Testis (tissue), 3 donors: ENCODE data around the gene SLC25A6. TPM values are rescaled to one million over a fixed set of nuclear protein-coding genes. Genes with fewer than 3 reads are reported as not detected.
A peak's percentile ranks its signal among the peaks of the same experiment; 100 is the strongest.

ENCODE experiments used
- DNase-seq: peaks from one replicate; pipeline ENCODE4 v3.0.0-alpha.2; 2019
- H3K27ac ChIP-seq, 2 donors: fragments of 200-600 bp; sonication (generic); one replicate each; pipeline ENCODE4 v1.5.1; 2019
- H3K27me3 ChIP-seq: fragments of 200-600 bp; sonication (generic); one replicate; pipeline ENCODE4 v1.5.1; 2019
- H3K36me3 ChIP-seq: fragments of 200-600 bp; sonication (generic); one replicate; pipeline ENCODE4 v1.5.1; 2017; ENCODE audit warnings: low read depth; ENCODE audit errors: missing control alignments
- H3K4me1 ChIP-seq: fragments of 200-600 bp; sonication (generic); one replicate; pipeline ENCODE4 v1.5.1; 2019
- H3K4me3 ChIP-seq, 2 donors: fragments of 200-600 bp; sonication (generic); one replicate each; pipeline ENCODE4 v1.5.1; 2017 to 2019
- H3K9me3 ChIP-seq: fragments of 200-600 bp; sonication (generic); one replicate; pipeline ENCODE4 v1.5.1; 2017
- POLR2A ChIP-seq: fragments of 450-650 bp; IDR thresholded peaks from one replicate; pipeline ENCODE4 v1.6.1; 2017; ENCODE audit warnings: antibody characterized with exemption, mild to moderate bottlenecking, moderate library complexity
- WGBS, 2 donors: methylation state at CpG; one replicate each; pipeline ENCODE4 v1.1.5; 2018; 5-methylcytosine and 5-hydroxymethylcytosine counted together
- intact Hi-C: fragments of 100-400 bp; cut with DNase I; formaldehyde crosslinking; loops from one replicate; pipeline ENCODE4 v1.15.1; 2023; ENCODE audit warnings: low total_unique reads
- polyA plus RNA-seq: library from polyadenylated mRNA; stranded (reverse); fragments of 350-450 nt; fragmentation: Illumina TruSeq; extraction: RNeasy Lipid Tissue Mini Kit (QIAGEN cat#74804); gene quantifications from one replicate; pipeline ENCODE4 v1.2.3, GENCODE V29; 2014; ENCODE audit warnings: low read depth, low replicate concordance; ENCODE audit not compliant: insufficient read depth
- total RNA-seq, 2 donors: library from RNA; depleted of rRNA; stranded (reverse); fragments of >200 nt; gene quantifications; one replicate each; pipeline ENCODE4 v1.2.3, GENCODE V29; 2016
- TF ChIP-seq, protein P1 (sequence below), 3 experiments: fragments of 450-650 bp in 2 of 3; fragments of 200-600 bp in 1 of 3; sonication (generic) in 1 of 3; IDR thresholded peaks; one replicate each; pipeline ENCODE4 v1.5.1; 2016 to 2019; ENCODE audit warnings: antibody characterized with exemption in 3 of 3, mild to moderate bottlenecking in 2 of 3, moderate library complexity in 1 of 3

The SLC25A6 gene
- total and polyA plus RNA-seq, 3 donors from 2014 or later, result 157 to 293 (median 171) TPM

DNA sequence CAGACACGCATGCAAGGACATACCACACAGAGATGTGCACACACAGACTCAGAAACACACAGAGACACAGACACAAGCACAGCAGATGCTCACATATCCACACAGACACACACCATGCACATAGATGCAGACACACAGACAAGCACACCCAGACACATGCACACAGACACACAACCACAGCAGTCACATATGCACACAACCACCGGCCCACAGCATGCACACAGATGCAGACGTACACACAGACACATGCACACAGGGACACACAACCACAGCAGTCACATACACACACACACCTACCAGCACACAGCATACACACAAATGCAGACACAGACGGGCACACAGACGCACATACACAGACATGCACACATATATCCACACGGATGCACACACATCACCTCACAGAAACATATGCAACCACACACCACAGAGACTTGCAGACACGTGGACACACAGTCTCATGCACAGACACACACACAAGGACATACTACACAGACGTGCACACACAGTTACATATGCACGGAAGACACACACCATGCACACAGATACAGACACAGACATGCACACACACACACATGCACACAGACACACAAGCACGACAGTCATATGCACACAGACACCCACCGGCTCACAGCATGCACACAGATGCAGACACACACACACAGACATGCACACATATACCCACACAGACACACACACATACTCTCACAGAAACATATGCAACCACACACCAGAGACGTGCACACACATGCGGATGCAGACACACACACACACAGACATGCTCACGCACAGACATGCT is 25.2 kb upstream of the SLC25A6 start:
- Histone ChIP-seq H3K9me3 (no peaks in the 10 kb centered on the region), H3K36me3 (no peaks in the 10 kb centered on the region), H3K4me1 (no peaks in the 10 kb centered on the region), H3K27ac (no peak overlapping the region), H3K4me3 (no peak overlapping the region), H3K27me3 (no peaks in the 10 kb centered on the region)
- DNase-seq, result no peak
- TF ChIP-seq POLR2A, result no peak
- TF ChIP-seq, protein P1, sequence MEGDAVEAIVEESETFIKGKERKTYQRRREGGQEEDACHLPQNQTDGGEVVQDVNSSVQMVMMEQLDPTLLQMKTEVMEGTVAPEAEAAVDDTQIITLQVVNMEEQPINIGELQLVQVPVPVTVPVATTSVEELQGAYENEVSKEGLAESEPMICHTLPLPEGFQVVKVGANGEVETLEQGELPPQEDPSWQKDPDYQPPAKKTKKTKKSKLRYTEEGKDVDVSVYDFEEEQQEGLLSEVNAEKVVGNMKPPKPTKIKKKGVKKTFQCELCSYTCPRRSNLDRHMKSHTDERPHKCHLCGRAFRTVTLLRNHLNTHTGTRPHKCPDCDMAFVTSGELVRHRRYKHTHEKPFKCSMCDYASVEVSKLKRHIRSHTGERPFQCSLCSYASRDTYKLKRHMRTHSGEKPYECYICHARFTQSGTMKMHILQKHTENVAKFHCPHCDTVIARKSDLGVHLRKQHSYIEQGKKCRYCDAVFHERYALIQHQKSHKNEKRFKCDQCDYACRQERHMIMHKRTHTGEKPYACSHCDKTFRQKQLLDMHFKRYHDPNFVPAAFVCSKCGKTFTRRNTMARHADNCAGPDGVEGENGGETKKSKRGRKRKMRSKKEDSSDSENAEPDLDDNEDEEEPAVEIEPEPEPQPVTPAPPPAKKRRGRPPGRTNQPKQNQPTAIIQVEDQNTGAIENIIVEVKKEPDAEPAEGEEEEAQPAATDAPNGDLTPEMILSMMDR (IDR thresholded peaks at IDR 0.05), result no peak
- WGBS, 2 donors, result 66 to 75% methylated on average over 13 of the region's 14 CpGs
- intact Hi-C loops, result no loop called here

DNA sequence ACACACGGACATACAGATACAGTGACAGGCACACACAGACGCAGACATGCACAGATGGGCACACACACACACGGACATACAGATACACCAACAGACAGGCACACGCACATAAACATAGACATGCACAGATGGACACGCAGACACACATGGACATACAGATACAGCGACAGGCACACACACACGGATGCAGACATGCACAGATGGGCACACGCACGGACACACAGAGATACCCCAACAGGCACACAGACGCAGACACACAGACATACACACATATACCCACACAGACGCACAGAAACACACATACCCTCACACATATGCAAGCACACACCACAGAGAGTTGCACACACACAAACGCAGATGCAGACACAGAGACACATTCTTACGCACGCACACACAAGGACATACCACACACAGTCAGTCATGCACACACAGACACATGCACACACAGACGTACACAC is 24.4 kb upstream of the SLC25A6 start:
- Histone ChIP-seq H3K27me3 (no peaks in the 10 kb centered on the region), H3K27ac (no peak overlapping the region), H3K36me3 (no peaks in the 10 kb centered on the region), H3K9me3 (no peaks in the 10 kb centered on the region), H3K4me3 (no peak overlapping the region), H3K4me1 (no peaks in the 10 kb centered on the region)
- TF ChIP-seq, protein P1 (IDR thresholded peaks at IDR 0.05), result no peak
- TF ChIP-seq POLR2A, result no peak
- intact Hi-C loops, result no loop called here
- no peak for DNase-seq
- 58 to 59% methylated on average over 10 to 15 of the region's 15 CpGs for WGBS, 2 donors

DNA sequence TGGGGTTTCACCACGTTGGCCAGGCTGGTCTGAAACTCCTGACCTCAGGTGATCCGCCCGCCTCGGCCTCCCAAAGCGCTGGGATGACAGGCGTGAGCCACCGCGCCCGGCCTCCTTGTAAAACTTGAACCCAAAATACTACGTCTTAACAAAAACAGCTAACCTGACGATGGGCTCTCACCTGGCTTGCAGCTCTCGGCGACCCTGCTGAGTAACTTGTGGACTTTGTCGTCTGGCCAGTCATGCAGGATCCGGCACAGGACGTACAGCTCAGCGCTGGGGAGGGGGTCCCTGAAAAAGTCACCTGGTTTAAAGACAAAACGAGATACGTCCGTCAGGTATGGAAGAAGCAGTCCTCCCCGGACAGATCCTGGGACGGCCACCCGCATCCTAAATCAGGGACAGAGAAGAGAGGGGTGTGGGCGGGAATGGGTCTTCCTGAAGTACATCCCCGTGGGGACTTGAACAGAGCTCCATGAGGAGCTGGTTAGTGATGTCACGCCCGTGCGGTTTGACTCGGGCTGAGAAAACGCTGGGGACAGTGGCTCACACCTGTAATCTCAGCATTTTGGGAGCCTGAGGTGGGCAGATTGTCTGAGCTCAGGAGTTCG is 20.7 kb upstream of the SLC25A6 start:
- intact Hi-C loops, result no loop called here
- Histone ChIP-seq H3K36me3 (no peaks in the 10 kb centered on the region), H3K9me3 (no peaks in the 10 kb centered on the region), H3K4me1 (no peaks in the 10 kb centered on the region), H3K27ac (no peak overlapping the region), H3K4me3 (no peak overlapping the region), H3K27me3 (no peaks in the 10 kb centered on the region)
- 85 to 93% methylated on average over 24 to 31 of the region's 31 CpGs for WGBS, 2 donors
- TF ChIP-seq POLR2A, result no peak
- TF ChIP-seq, protein P1 (IDR thresholded peaks at IDR 0.05), result no peak
- DNase-seq, result no peak

DNA sequence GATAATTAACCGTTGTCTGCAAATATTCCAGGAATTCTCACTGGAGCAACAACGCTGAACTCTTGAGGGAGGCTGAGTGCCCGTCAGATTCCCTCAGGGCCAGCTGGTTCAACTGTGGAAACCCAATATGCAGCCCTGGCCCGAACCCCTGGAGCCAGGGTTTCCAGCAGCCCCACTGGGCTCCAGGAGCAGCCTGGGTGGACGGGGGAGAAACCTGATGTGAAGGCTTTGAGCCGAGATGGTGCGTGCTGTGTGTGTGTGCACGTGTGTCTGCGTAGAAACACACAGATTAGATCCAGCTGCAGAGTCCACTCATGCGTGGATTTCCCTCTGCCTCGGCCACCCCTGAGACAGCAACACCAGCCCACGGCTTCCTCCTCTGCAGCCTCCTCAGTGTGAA is 19.4 kb upstream of the SLC25A6 start:
- intact Hi-C loops, result no loop called here
- DNase-seq, result peak; percentile 13
- no peak overlapping the region for H3K27ac ChIP-seq
- no peak for TF ChIP-seq POLR2A
- TF ChIP-seq, protein P1 (IDR thresholded peaks at IDR 0.05), result no peak
- no peaks in the 10 kb centered on the region for H3K9me3 ChIP-seq
- H3K36me3 ChIP-seq, result no peaks in the 10 kb centered on the region
- no peaks in the 10 kb centered on the region for H3K4me1 ChIP-seq
- no peaks in the 10 kb centered on the region for H3K27me3 ChIP-seq
- no peak overlapping the region for H3K4me3 ChIP-seq
- 57 to 66% methylated on average over 12 of the region's 12 CpGs for WGBS, 2 donors
